Keratinocyte (primary cell): ENCODE measurements around the gene RAP2A. TPM values are rescaled to one million over a fixed set of nuclear protein-coding genes. Genes with fewer than 3 reads are reported as not detected.

ENCODE experiments used
- DNase-seq: peaks from one replicate; pipeline ENCODE4 v3.0.0-alpha.2; 2011; ENCODE audit warnings: low read depth, missing footprints, low spot score
- FAIRE-seq: peaks from 2 replicates; lab custom pipeline; 2011; peaks lifted over from hg19 to GRCh38; lab: Jason Lieb, UNC
- H2AFZ ChIP-seq: 2 replicates; pipeline ENCODE4 v1.6.0; 2012; ENCODE audit warnings: low read length, control low read depth, inconsistent platforms; ENCODE audit not compliant: control insufficient read depth
- H3K27ac ChIP-seq: 2 replicates; pipeline ENCODE4 v1.5.1; 2011; ENCODE audit warnings: low read length; ENCODE audit not compliant: control insufficient read depth, insufficient read depth
- H3K27me3 ChIP-seq: 3 replicates; pipeline ENCODE4 v1.6.0; 2011; ENCODE audit warnings: low read length; ENCODE audit not compliant: control insufficient read depth, insufficient read depth; ENCODE audit errors: extremely low read depth
- H3K36me3 ChIP-seq, 2 experiments: 2 replicates in 1 of 2; 3 replicates in 1 of 2; pipeline ENCODE4 v1.5.1; 2011; ENCODE audit warnings: low read length in 2 of 2, mild to moderate bottlenecking in 1 of 2; ENCODE audit not compliant: control insufficient read depth in 2 of 2, insufficient read depth in 2 of 2; ENCODE audit errors: extremely low read depth in 1 of 2
- H3K4me1 ChIP-seq: 3 replicates; pipeline ENCODE4 v1.5.1; 2011; ENCODE audit warnings: low read length; ENCODE audit not compliant: control insufficient read depth, insufficient read depth; ENCODE audit errors: extremely low read depth
- H3K4me2 ChIP-seq: 3 replicates; pipeline ENCODE4 v1.6.0; 2011; ENCODE audit warnings: low read depth, low read length; ENCODE audit not compliant: control insufficient read depth, insufficient read depth; ENCODE audit errors: extremely low read depth
- H3K4me3 ChIP-seq, 3 experiments: fragments of 200-600 bp in 1 of 3; sonication (generic) in 1 of 3; 2 replicates in 2 of 3; 3 replicates in 1 of 3; pipeline ENCODE4 v1.5.1; 2011 to 2016; ENCODE audit warnings: low read length in 3 of 3, mild to moderate bottlenecking in 3 of 3, control low read depth in 2 of 3, inconsistent platforms in 1 of 3, low read depth in 1 of 3, mixed read lengths in 1 of 3, mixed run types in 1 of 3, moderate library complexity in 1 of 3; ENCODE audit not compliant: control insufficient read depth in 2 of 3, insufficient read depth in 2 of 3; ENCODE audit errors: extremely low read depth in 1 of 3
- H3K79me2 ChIP-seq: 2 replicates; pipeline ENCODE4 v1.6.0; 2012; ENCODE audit warnings: low read length; ENCODE audit not compliant: control insufficient read depth, insufficient read depth
- H3K9ac ChIP-seq: 3 replicates; pipeline ENCODE4 v1.6.0; 2011; ENCODE audit warnings: low read length; ENCODE audit not compliant: control insufficient read depth, insufficient read depth; ENCODE audit errors: extremely low read depth
- H3K9me1 ChIP-seq: 3 replicates; pipeline ENCODE4 v1.6.0; 2011; ENCODE audit warnings: low read length; ENCODE audit not compliant: control insufficient read depth, insufficient read depth; ENCODE audit errors: extremely low read depth
- H3K9me3 ChIP-seq: 2 replicates; pipeline ENCODE4 v1.5.1; 2012; ENCODE audit warnings: low read depth, low read length; ENCODE audit not compliant: control insufficient read depth
- H4K20me1 ChIP-seq: 3 replicates; pipeline ENCODE4 v1.6.0; 2011; ENCODE audit warnings: low read length; ENCODE audit not compliant: control insufficient read depth, insufficient read depth; ENCODE audit errors: extremely low read depth
- EZH2 ChIP-seq: IDR thresholded peaks from one replicate; pipeline ENCODE4 v1.6.1; 2012; ENCODE audit warnings: inconsistent platforms, mild to moderate bottlenecking, low read length, moderate library complexity
- dilution Hi-C: fragments of 300-500 bp; cut with MboI; formaldehyde crosslinking; loops from one replicate; pipeline ENCODE4 v1.7.0; 2020; ENCODE audit warnings: low sequenced_read_pairs; ENCODE audit not compliant: extremely low pct_ligation_motif_present
- polyA plus RNA-seq, 5 experiments: library from polyadenylated mRNA; depleted of rRNA in 3 of 5; stranded (reverse) in 3 of 5; stranded (forward) in 1 of 5; unstranded in 1 of 5; fragments of >200 nt; gene quantifications; 1 replicate in 1 of 5; 2 replicates in 3 of 5; 3 replicates in 1 of 5; pipeline versions ENCODE4 v1.2.1 to v1.2.3, GENCODE V29; 2011 to 2012; ENCODE audit warnings: missing spikeins in 2 of 5, low read depth in 1 of 5, low replicate concordance in 1 of 5
- TF ChIP-seq, protein P1 (sequence below), 3 experiments: IDR thresholded peaks in 1 of 3; conservative IDR thresholded peaks in 1 of 3; optimal IDR thresholded peaks in 1 of 3; 2 replicates in 2 of 3; 3 replicates in 1 of 3; pipeline versions ENCODE3 to v1.5.1; 2011; ENCODE audit warnings: low read length in 3 of 3, mild to moderate bottlenecking in 3 of 3, moderate library complexity in 2 of 3, control low read depth in 1 of 3, inconsistent platforms in 1 of 3; ENCODE audit not compliant: insufficient read depth in 2 of 3; ENCODE audit errors: extremely low read depth in 1 of 3

RAP2A gene
- polyA plus RNA-seq, 1 donor (not counting 4 experiments of a cell fraction or from before 2014, with no cell fraction given) = 19.0 TPM

DNA sequence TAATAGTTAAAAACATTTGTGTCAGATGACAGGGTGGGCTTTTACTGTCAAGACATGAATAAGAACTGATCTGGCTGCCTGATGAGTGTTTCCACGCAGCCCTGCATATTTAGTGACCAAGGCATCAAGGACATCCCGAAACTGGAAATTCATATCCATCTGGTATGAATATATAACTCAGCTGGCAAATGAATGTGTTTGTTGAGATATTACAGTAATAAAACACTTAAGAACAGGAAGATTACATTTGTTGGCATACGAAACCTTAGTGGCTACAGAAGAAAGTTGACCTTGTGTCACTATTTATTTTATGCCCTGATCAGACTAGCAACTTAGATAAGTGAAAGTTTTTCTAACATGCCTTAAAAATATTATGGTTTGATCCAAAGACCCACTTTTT, 32.8 kb downstream of the RAP2A start:
- Histone ChIP-seq H3K9ac (no peak overlapping the region), H3K4me1 (no peaks in the 10 kb centered on the region), H3K27ac (no peak overlapping the region), H3K27me3 (no peaks in the 10 kb centered on the region), H3K4me2 (no peak overlapping the region), H3K79me2 (no peaks in the 10 kb centered on the region), H3K9me3 (no peaks in the 10 kb centered on the region), H3K9me1 (no peaks in the 10 kb centered on the region), H4K20me1 (no peaks in the 10 kb centered on the region), H3K4me3 (no peak overlapping the region), H2AFZ (no peak overlapping the region), H3K36me3 (peaks cover 1 to 6% of the 10 kb centered on the region in 2 experiments)
- FAIRE-seq (no peak), DNase-seq (no peak)
- TF ChIP-seq, protein P1, sequence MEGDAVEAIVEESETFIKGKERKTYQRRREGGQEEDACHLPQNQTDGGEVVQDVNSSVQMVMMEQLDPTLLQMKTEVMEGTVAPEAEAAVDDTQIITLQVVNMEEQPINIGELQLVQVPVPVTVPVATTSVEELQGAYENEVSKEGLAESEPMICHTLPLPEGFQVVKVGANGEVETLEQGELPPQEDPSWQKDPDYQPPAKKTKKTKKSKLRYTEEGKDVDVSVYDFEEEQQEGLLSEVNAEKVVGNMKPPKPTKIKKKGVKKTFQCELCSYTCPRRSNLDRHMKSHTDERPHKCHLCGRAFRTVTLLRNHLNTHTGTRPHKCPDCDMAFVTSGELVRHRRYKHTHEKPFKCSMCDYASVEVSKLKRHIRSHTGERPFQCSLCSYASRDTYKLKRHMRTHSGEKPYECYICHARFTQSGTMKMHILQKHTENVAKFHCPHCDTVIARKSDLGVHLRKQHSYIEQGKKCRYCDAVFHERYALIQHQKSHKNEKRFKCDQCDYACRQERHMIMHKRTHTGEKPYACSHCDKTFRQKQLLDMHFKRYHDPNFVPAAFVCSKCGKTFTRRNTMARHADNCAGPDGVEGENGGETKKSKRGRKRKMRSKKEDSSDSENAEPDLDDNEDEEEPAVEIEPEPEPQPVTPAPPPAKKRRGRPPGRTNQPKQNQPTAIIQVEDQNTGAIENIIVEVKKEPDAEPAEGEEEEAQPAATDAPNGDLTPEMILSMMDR (optimal IDR thresholded peaks at IDR 0.05 in 1 of 3, IDR thresholded peaks at IDR 0.05 in 1 of 3, conservative IDR thresholded peaks at IDR 0.05 in 1 of 3; ENCODE audit: extremely low read depth in 1 of 3, insufficient read depth in 2 of 3, low read length in 3 of 3) = no peak
- dilution Hi-C loops = no loop called here

DNA sequence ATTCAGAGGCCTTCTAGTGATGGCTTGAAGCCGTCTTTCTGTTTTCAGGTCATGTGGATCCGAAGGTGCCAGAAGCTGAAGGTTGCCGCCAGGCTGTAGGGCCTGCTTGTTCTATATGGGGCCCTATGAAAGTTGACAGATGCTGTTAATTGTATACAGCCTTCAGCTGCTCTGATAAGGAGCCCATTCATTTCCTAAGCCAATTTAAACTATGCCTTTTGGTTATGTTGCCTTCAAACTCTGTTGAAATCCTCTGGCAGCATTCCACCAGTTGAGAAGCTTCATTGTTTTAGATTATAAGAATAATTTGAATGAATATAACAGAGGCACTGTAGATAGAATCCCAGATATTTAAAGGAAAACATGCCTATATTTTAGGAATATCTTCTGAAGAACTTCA, 34.4 kb downstream of the RAP2A start:
- Histone ChIP-seq H4K20me1 (no peaks in the 10 kb centered on the region), H3K9me3 (no peaks in the 10 kb centered on the region), H2AFZ (no peak overlapping the region), H3K27ac (no peak overlapping the region), H3K79me2 (no peaks in the 10 kb centered on the region), H3K27me3 (no peaks in the 10 kb centered on the region), H3K9me1 (no peaks in the 10 kb centered on the region), H3K4me3 (no peak overlapping the region), H3K36me3 (peaks cover 1 to 6% of the 10 kb centered on the region in 2 experiments), H3K4me1 (no peaks in the 10 kb centered on the region), H3K9ac (no peak overlapping the region), H3K4me2 (no peak overlapping the region)
- DNase-seq = no peak
- dilution Hi-C loops = no loop called here
- no peak for FAIRE-seq
- TF ChIP-seq EZH2 = no peak
- TF ChIP-seq, protein P1 (optimal IDR thresholded peaks at IDR 0.05 in 1 of 3, IDR thresholded peaks at IDR 0.05 in 1 of 3, conservative IDR thresholded peaks at IDR 0.05 in 1 of 3; ENCODE audit: extremely low read depth in 1 of 3, insufficient read depth in 2 of 3, low read length in 3 of 3) = no peak
